ENCODE data around the gene ITGAL.
A peak's percentile ranks its signal among the peaks of the same experiment; 100 is the strongest.
"Not testable (repeated sequence)": the region's sequence is repeated elsewhere in the genome, so short reads cannot be mapped to it uniquely, and the experiment has no call there.

ITGAL gene

DNA sequence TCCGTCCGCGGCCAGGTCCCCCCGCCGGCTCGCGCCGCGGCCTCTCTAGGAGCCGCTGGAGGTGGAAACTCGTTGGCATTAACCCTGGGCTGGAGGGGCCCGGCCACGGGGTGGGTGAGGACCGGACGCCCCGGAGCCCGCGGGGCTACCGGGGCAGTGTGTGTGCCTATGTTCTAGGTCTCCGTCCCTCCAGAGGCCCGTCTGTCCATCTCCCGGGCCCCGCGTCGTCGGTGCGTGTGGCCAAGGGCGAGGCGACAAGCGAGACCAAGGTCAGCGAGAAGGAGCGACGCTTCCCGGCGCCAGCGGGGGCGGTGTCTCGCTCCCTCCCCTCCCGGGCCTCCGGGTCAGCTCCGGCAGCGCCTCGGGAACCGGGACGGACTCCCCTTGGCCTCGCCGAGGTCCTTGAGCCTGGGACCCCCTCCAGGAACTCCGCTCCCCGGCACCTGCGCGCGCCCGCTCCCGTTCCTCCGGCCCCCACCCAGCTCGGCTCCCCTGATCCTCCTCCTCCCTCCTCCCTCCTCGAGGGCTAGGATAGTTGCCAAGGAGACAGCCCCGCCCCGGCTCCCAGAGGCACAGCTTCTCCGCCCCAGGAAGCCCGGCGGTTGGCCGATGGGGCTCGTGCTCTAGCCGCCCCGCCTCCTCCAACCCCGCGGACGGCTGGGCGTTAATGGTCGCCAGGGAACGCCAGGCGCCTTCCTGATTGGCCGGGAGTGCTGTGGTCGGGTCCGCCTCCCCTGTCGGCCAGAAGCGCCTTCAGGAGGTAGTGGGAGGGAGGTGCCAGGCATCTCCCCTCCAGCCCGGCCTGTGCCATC is 54.5 kb downstream of the ITGAL start:
- DNase-seq: peak; percentile 98

DNA sequence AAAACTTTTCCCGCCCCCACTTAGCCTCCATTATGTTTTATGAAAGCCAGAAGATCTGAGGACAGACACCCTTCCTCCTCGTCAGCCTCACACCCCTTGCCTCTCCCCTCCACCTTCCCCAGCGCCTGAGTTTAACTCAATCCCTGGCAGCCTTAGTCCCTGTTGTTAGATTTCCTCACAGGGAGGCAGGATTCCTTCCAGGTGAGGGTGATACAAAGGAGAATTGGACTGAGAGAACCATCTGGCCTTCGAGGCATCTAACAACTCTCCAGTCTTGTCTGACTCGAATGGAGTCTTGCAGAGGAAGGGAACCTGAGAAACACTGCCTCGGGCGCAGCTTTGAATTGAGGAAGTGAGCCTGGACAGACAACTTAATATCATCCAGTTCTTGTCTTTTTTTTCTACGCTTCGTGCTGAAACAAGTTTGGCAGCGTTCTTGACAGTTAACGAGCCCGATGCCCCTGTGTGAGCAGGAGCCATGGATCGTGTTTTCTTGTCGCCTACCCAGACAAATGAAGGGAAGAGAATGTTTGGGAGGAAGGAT is 55.2 kb downstream of the ITGAL start:
- DNase-seq: peak; percentile 55

DNA sequence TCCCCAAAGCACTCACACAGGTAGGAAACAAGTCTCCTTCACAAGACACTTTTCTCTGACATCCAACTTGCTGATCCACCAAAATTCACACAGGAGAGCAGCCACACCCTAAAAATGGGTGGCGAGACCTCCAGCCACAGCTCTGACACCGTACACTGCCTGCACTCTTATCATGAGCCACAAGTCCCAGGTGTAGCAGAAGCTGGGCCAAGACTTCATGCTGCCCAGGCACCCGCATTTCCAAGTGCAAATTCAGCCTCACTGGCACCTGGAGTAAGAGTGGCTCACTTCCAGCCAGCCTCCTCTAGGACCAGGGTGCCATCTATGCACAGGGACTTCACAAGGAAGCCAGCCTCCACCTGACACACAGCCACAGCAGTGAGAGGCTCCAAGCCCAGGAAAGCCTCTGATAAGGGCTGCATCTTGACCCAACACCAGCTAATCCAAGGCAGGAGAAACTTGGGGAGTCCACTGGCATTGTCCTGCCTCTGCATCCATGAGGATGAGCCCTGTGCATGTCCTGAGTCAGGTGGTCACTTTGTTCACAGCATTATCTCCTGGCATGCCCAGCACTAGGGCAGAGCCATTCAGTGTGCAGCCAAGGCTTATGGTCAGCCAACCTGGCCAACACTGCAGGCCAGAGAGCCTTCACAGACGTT is 56.4 kb downstream of the ITGAL start:
- DNase-seq: no peak

DNA sequence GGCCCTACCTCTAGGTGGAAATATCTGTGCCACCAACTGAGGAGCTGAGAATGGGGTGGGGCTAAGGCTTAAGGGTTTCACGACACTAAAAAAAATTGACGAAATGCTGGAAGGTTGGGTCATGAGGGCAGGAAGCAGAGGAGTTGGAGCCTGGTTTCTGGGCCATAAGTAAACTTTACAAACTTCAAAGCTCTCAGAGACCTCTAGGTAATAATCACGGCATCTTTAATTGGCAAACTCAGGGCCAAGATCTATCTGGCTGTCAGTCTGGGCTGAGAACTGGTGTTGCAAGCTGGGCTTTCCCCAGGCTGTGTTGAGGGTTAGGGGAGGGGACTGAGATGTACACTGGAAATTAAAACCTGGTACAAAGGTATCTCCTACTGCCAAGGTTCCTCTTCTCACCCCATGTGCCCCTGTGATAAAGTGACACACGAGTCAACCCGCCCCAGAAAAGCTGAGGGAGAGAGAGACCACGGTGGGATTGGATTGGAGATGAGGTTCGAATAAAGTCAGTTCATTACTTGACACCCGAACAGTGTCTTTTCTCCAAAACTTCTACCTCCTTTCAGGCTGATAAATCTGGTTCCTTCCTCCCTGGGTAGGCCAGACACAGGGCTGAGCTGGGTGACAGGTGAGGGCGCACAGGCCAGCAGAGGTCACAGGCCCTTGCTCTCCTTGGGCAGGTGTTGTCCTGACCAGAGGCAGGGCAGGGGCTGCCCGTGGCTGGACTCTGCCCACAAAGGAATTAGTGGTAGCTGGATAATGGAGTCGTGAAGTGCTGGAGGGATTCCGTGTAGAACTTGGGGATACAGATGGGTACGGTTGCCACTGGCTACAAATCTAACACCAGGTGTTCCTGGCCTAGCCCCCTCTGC is 57.9 kb downstream of the ITGAL start:
- DNase-seq: no peak

DNA sequence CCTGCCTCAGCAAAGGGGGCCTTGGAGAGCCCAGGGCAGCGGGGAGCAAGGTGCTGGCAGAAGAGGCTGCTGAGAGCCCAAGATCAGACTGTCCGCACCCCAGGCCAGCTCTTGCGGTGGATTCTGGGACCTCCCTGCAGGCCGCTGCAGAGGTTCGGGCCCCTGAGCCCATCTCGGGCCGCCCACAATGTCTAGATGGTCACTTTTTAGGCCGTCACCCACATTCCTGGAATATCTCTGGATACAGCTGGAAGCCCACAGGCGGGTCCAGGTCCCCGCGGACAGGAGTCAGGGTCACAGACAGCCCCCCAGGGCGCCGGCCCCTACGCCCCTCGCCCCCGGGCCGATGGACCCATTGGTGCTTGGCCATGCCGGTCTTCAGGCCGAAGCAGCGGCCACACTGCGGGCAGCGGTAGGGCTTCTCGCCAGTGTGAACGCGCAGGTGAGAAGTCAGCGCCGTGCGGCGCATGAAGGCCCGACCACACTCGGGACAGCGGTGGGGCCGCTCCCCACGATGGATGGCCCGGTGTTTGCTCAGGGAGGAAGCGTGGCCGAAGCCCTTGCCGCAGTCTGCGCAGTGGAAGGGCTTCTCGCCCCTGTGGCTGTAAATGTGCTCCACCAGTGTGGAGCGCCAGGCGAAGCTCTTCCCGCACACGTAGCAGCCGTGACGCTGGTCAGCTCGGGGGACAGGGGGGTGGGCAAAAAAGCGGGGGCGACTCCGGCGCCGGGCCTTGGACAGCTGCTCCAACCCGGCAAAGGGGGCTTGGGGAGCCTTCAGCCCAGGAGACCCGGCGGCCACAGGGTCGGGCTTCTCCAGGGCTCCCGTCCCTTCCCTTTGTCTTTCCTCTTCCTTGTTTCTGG is 60.0 kb downstream of the ITGAL start:
- DNase-seq: no peak

DNA sequence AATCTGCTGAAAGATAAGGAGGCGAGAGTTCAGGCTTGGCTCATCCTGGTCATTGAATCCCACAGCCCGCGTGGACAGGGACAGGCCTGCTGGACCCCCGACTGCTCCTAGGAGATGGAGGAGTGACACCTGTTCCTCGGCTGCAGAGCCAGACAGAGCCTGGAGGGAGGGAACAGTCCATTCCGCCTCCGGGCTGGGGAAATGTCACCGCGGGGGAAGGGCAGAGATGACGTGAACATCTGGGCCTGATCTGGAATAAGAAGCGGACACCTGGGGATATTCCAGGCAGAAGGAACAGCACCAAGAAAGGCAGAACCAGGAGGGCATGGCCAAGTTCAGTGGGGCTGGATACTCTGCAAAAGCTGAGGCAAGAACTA is 60.6 kb downstream of the ITGAL start:
- no peak for DNase-seq

DNA sequence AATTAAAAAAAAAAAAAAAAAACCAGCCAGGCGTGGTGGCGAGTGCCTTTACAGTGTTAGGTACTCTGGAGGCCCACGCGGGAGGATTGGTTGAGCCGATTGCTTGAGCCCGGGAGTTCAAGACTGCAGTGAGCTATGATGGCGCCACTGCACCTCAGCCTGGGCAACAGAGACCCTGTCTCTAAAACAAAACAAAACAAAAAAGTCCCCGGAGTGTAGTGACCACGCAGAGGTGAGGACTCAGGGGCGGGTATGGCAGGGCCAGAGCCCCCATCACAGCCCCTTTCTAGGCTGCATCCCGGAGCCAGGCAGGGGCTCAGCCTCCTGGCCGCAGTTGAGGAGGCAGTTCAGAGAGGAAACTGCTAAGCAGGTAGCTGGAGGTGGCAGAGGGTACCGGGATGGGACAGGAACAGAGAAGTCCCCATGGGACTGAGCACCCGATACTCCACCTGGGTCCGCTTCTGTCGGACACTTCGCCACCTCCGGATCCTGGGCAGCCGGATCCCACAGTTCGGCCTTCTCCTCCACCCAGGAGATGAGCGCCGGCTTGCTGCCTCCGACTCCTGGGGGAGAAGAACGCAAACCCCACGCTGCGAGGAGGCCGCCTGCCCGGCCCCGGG is 61.3 kb downstream of the ITGAL start:
- no peak for DNase-seq

DNA sequence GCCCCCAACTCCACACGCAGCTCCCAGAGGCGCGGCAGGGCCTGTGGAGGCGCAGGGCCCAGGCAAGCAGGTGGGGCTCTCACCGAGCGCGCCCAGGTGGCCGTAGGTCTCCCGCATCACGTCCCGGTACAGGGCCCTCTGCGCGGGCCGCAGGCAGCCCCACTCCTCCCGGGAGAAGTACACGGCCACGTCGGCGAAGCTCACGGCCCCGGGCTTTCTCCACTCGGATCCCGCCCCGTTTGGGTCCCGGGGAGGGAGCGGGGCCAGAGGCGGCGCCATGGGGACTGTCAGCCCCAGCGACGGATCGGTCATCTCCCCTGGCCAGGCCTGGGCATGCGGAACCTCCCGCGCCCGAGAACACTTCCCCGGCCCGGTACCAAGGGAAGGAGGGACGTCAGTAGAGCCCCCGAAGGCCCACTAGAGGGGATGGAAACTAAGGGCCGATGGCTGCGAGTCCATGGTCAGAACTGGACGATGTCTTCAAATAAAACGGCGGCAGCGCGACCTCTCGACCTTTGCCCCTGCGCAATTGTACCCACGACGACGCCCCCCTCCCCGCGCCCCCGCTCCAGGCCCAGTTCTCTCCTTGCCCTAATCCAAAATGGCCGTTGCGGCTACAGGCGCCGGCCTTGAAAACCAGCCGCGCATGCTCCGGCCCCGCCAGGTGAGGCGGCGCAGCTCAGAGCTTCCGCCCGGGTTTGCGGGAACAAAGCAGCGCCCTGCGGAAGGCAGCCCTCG is 62.0 kb downstream of the ITGAL start, which contains the start of gene ZNF747:
ZNF747 (minus strand) TSS at position 491 of the 738 bp plus-strand sequence; CDS start at position 312, 179 bp downstream.
- peak; percentile 84 for DNase-seq

DNA sequence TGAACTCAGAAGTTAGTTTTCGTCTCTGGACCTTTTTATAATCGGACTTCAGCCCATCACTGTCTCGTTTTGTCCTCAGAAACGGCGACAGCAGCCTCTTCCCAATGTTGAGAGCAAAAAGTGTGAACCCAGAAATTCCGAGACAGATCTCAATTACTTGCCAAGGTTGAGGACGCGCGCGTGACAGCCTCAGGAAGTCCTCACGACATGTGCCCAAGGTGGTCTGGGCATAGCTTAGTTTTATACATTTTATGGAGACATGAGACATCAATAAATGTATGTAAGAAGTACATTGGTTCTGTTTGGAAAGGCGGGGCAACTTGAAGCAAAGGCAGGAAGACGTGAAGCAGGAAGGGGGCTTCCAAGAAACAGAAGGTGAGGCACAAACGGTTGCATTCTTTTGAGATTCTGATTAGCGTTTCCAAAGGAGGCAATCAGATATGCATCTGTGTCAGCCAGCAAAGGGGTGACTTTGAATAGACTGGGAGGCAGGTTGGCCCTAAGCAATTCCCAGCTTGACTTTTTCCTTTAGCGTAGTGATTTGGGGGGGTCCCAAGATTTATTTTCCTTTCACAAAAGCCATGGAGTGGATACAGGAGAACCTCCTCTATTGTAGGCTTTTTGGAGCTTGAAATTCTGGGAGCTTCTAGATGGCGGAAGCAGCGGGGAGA is 62.7 kb downstream of the ITGAL start:
- no peak for DNase-seq

DNA sequence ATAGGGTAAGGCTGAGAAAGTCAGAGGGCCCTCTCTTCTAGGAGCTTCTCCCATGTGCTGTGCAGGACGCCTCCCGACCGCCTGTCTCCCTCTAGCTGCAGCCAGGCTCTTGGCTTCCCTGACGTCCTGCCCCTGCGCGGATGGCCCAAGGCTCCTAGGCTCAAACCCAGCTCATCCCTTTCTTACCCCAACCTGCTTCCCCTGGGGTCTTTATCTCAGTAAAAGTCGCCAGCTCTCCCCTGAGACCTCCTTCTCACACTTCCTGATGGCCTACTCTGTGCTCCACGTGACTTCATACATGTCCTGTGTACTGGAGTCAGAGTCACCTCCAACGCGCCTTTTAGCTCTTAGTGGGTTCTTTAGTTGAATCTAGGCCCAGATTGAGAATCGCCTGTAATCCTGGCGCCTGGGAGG is 63.2 kb downstream of the ITGAL start:
- peak; percentile 36 for DNase-seq

DNA sequence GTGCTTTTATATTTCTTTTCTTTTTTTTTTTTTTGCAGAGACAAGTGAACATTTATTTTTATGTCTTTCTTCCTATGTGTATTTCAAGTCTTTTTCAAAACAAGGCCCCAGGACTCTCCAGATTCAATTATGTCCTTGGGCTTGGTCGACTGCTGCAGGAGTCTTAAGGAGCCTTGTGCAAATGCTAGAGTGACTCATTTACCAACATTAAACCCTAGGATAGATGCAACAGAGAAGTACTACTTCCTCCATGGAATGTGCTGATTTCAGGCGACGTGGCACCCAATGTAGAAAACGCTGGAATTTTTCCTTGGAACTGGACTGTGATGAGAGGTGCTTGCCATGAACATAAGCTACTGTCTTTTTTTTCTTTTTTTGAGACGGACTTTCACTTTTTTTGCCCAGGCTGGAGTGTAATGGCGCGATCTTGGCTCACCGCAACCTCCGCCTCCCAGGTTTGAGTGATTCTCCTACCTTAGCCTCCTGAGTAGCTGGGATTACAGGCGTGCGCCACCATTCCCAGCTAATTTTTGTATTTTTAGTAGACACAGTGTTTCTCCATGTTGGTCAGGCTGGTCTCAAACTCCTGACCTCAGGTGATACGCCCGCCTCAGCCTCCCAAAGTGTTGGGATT is 64.0 kb downstream of the ITGAL start:
- not testable (repeated sequence) for DNase-seq

DNA sequence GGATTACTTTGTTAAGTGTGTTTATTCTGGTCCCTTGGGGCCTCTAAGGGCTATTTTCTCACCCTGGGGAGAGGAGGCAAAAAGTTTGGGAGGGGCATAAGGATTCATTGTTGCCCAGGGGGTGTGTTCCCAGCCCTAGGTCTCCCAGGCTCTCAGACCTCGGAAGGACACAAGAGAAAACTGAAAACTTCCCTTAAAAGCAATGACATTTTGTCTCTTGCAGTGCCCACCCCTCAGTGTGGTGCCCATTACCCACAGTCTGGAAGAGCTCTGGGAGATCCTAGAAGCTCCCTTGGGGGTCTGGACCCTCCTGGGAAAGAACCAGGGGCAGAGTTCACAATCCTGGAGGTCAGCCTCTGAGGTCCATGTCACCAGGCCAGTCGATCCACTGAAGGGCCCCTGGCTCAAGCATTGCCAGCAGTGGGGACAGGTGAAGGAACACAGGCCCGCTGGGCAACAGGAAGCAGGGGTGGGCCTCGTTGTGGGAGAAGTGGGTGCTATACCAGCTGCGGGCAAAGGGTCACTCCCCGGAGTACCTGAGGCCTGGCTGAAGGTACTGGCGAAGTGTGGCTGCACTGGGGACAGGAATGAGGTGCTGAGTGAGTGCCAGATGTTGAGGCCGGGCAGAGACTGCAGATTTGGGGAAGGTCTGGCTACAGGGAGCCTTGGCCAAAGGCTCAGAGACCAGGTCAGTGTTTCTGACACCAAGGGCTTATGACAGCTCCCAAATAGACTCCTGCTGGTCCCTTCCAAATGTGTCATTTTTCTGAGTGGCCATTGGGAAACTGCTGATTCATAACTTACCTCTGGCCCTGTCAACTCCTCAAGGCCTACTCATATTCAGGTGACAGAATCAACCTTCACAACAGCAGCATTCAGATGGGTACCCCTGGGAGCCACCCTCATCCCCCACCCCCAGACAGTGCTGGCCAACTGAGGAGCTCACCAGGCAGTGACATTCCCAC is 66.7 kb downstream of the ITGAL start:
- DNase-seq: no peak

DNA sequence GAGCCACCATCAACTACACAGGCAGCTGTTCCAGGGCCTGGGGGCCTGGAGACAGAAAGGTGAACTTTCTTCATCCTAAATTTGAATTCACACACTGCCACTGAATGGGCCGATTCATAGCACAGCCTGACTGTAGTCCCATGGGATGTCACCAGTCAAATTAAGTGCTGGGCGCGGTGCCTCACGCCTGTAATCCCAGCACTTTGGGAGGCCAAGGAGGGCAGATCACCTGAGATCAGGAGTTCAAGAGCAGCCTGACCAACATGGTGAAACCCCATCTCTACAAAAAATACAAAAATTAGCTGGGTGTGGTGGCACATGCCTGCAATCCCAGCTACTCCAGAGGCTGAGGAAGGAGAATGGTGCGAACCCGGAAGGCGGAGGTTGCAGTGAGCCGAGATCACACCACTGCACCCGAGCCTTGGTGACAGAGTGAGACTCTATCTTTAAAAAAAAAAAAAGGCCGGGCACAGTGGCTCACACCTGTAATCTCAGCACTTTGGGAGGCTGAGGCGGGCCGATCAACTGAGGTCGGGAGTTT is 67.5 kb downstream of the ITGAL start:
- not testable (repeated sequence) for DNase-seq

DNA sequence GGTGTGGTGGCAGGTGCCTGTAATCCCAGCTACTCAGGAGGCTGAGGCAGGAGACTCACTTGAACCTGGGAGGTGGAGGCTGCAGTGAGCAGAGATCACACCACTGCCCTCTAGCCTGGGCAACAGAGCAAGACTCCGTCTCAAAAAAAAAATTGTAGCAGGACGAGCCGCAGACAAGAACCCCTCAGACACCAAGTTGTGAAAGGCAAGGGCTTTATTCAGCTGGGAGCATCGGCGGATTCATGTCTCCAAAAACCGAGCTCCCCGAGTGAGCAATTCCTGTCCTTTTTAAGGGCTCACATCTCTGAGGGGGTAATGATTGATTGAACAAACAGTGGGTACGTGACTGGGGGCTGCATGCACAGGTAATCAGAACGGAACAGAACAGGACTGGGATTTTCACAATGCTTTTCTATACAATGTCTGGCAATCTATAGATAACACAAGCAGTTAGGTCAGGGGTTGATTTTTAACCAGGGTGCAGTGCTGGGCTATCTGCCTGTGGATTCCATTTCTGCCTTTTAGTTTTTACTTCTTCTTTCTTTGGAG is 68.4 kb downstream of the ITGAL start:
- DNase-seq: not testable (repeated sequence)

DNA sequence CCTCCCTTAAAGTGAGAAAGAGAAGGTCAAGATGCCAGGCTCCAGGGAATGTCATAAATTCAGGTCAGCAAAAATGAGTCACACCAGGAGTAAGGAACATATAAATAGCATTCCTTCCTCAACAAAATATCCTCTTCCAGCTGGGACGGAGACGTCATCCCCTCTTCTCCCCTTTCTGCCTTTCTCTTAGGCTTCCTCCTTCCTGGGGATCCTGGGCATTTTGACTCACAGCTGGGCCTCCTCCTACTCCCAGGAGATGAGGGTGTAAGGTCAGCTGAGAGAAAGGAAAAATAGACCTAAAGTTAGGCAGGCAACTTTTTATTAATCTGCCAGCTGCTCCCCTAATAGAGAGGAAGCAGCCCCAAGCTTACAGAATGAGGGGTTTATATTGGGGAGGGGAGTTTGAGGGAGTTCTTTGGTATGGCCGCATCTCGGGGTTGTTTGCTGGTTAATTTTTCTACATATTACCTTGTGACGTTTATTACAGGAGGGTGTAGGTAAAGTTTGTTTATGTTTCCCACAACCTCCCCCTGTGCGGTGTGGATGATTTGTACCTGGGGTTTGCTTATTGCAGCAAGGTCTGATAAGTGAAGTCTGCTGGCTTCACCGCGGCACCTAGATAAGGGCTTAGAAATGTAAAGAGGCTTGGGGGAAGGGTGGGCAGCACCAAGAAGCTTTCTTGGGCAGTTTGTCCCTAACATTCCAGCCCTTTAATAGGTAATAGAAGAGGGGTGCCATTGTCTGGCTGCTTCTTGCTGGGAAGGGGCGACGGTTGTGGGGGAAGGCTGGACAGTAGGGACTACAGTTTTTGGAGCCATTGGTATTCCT is 69.2 kb downstream of the ITGAL start:
- DNase-seq: no peak

DNA sequence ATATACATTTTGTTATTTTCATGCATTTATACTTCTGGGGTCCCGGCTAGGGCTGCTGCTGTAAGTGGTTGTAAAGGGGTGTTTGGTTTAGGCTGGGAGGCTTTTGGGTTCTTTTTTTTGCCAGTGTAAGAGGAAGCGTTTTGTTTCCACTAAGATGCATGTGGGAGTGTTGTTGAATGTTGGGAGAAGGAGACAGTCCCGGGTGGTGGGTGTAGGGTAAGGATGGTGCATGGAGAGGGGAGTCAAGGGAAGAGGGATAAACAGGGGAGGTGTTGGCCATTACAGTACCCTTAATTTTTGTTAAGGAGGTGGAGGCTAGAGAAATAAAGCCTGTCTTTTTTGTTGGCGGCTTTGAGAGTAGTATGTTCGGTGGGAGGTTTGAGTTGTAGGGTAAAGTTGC is 70.5 kb downstream of the ITGAL start:
- DNase-seq: no peak

DNA sequence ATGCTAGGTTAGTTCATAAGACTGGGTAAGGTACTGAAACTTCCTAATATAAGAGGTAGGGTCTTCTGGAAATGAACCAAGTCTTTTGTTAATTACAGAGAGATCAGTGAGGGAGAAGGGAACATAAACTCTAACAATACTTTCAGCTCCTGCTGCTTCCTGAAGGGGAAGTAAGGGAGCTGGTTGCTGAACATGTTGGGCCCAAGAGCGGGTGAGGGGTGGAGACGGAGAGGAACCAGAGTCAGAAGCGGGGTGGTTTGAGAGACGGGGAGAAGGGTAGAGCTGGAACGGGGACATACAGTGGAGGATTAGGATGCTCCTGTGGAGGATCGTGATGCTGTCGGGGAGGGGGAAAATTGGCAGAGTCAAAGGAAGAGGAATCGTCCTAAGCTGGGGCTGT is 73.6 kb downstream of the ITGAL start:
- peak; percentile 21 for DNase-seq
